Muscle of leg (tissue), 11 donors: ENCODE measurements around the gene ZNF334. TPM values are rescaled to one million over a fixed set of nuclear protein-coding genes. Genes with fewer than 3 reads are reported as not detected.

Experiments
- DNase-seq: peaks from one replicate; pipeline ENCODE4 v3.0.0; 2013
- H3K27ac ChIP-seq: one replicate; pipeline ENCODE4 v1.5.1; 2013; ENCODE audit warnings: mild to moderate bottlenecking, low read length, control low read depth
- H3K27me3 ChIP-seq: one replicate; pipeline ENCODE4 v1.6.1; 2013; ENCODE audit warnings: low read length; ENCODE audit not compliant: control insufficient read depth, insufficient read depth
- H3K36me3 ChIP-seq: one replicate; pipeline ENCODE4 v1.6.1; 2013; ENCODE audit warnings: low read length; ENCODE audit not compliant: control insufficient read depth, insufficient read depth
- H3K4me1 ChIP-seq: one replicate; pipeline ENCODE4 v1.6.1; 2013; ENCODE audit warnings: low read length; ENCODE audit not compliant: control insufficient read depth, insufficient read depth
- H3K4me3 ChIP-seq: one replicate; pipeline ENCODE4 v1.5.1; 2013; ENCODE audit warnings: low read length, control low read depth
- H3K9me3 ChIP-seq: replicated peaks from 2 replicates; pipeline ENCODE4 v1.6.1; 2013; ENCODE audit warnings: low read depth, low read length; ENCODE audit not compliant: control insufficient read depth
- WGBS: methylation state at CpG from one replicate; pipeline ENCODE4 v1.1.5; 2013; ENCODE audit warnings: missing lambda C conversion rate; ENCODE audit not compliant: insufficient coverage; 5-methylcytosine and 5-hydroxymethylcytosine counted together
- polyA plus RNA-seq, 8 donors: library from polyadenylated mRNA; unstranded; fragments of 120-200 nt; gene quantifications; one replicate each; pipeline versions ENCODE4 v1.2.1 to v1.2.3, GENCODE V29; 2013; ENCODE audit warnings: inconsistent platforms in 1 of 8, low replicate concordance in 1 of 8; ENCODE audit not compliant: insufficient read length in 8 of 8, insufficient read depth in 1 of 8
- total RNA-seq: library from RNA; stranded (reverse); fragments of 120-200 nt; gene quantifications from one replicate; pipeline ENCODE4 v1.2.4, GENCODE V29; 2013

ZNF334 gene
- total and polyA plus RNA-seq, 9 donors, result 7.0 to 17.6 (median 8.9) TPM

DNA sequence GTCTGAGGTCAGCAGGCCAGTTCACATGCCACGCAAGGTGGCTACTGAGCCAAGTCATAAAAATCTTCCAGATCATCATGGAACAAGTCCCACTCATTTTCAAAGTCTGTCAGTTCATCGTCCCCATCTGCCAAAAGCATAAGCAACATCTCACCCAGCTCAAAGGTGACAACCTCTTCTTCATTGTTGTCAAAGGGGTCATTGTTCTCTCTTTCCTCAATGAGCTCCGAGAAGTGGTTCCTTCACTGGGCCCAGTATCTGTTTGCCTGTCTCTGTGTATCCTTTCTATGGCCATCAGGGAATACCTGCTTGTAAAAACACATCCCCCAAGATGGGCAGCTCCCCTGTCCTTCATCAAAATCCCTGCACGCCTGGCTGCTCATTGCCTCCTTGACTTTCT is 49.5 kb downstream of the ZNF334 start:
- H3K27ac ChIP-seq, result no peak overlapping the region
- 76% methylated on average over 3 of the region's 4 CpGs for WGBS
- H3K27me3 ChIP-seq, result peaks cover 5% of the 10 kb centered on the region
- H3K4me3 ChIP-seq, result no peak overlapping the region
- H3K9me3 ChIP-seq, result no peaks in the 10 kb centered on the region
- H3K36me3 ChIP-seq, result no peaks in the 10 kb centered on the region
- no peak for DNase-seq
- H3K4me1 ChIP-seq, result peaks cover 2% of the 10 kb centered on the region

DNA sequence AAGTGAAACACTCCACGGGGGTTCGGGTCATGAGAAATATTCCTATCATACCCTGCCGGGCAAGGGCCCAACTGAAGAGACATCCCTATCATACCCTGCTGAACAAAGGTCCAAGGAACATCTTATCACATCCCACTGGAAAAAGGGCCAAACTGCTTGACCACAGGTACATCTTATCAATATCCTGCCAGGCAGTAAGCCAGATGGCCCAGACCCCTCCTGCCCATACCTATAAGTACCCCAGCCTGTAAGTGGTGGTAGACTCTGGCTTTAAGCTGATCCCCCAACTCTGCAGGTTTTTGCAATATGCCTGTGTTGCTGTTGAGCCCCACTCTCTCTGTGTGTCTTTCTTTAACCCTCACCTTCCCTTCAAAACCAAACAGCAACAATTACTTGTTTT is 51.6 kb downstream of the ZNF334 start:
- no peak overlapping the region for H3K27ac ChIP-seq
- 96% methylated on average over 3 of the region's 3 CpGs for WGBS
- peaks cover 4% of the 10 kb centered on the region for H3K4me1 ChIP-seq
- no peak overlapping the region for H3K4me3 ChIP-seq
- peaks cover 8% of the 10 kb centered on the region for H3K27me3 ChIP-seq
- no peaks in the 10 kb centered on the region for H3K36me3 ChIP-seq
- DNase-seq, result no peak
- no peaks in the 10 kb centered on the region for H3K9me3 ChIP-seq

DNA sequence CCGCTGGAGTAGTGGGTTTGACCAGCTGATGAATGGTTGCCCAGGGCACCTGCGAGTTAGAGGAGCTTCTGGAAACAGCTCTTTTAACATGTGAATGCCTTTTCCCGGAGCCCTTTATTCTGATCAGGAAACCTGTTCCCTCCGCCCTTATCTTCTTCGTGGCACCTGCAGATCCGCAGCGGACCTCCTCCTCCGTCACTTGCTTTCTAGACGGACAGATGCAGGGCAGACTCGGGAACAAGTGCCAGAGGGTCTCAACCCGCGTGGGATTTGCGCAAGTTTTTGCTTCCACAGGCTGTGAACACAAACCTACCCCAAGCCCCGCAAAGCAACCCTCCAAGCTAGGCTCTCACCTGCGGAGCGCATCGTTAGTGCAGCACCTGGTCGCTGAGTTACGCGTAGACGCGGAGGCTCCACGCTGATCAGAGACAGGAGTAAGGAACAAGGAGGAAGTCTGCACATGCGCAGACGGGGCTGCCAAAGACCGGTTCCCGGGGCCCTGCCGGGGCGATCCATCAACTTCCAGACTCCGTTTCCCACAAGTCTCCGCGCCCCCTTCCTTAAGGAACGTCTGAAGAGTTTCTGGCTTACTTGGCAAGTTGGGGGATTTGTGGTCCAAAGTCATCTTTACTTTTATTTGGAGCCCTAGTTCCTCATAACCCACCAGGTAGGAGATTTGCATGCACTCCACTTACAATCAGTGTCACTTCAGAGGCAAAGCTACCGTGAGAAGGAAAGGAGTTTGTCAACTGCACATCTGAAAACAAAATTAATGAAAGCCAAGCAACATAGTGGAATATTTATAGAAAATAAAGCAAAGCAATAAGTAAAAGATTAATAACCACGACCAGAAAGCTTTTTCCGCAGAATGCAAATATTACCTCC is 54.3 kb downstream of the ZNF334 start:
- Histone ChIP-seq H3K4me1 (peaks cover 4% of the 10 kb centered on the region), H3K36me3 (no peaks in the 10 kb centered on the region), H3K27me3 (peaks cover 8% of the 10 kb centered on the region), H3K27ac (no peak overlapping the region), H3K9me3 (no peaks in the 10 kb centered on the region), H3K4me3 (peak overlapping the region; percentile 18)
- peak; percentile 53 for DNase-seq
- WGBS, result 3% methylated on average over 17 of the region's 36 CpGs

DNA sequence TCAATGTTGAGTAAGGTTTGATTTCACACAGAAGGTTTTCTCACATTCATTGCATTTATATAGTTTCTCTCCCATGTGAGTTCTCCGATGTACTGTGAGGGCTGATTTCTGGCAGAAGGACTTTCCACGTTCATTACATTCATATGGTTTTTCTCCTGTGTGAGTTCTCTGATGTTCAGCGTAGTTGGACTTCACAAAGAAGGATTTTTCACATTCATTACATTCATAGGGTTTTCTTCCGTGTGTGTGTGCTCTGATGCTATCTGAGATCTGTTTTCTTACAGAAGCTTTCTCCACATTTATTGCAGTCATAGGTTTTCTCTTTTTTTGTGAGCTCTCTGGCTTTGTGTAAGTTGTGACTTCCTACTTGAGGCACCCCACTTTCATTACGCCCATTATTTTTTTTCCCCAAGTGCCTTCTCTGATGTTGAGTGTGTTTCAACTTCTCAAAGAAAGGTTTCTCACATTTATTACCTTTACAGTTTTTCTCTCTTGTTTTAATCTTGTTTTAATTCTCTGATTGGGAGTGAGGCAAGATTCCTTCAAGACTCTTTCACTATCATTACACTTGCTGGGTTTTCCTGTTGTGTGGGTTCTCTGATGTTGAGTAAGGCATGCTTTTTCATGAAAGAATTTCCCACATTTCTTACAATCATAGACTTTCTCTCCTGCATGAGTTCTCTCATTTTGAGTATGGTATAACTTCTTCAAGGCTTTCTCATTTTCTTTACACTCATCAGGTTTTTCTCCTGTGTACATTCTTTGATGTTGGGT is 56.9 kb downstream of the ZNF334 start:
- Histone ChIP-seq H3K27ac (no peak overlapping the region), H3K4me3 (no peak overlapping the region), H3K9me3 (no peaks in the 10 kb centered on the region), H3K4me1 (peaks cover 4% of the 10 kb centered on the region), H3K27me3 (peaks cover 8% of the 10 kb centered on the region), H3K36me3 (no peaks in the 10 kb centered on the region)
- DNase-seq, result no peak
- WGBS, result no CpG with 5 or more reads among the region's 5 CpGs

DNA sequence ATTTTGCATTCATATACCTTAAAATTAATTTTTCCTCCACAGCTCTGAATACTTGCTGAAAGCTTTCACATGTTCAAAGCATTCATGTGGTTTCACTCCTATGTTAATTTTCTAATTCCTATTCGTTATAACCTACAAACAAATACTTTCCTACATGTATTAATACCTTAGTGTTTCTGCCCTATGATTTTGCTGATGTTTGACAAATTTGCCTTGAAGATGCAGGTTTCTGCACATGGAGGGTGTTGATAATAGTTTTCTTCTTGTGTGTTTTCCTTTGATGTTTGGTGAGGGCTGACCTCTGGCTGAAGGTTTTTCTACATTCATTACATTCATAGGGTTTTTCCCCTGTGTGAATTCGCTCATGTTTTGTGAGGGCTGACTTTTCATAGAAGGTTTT is 57.6 kb downstream of the ZNF334 start:
- H3K4me1 ChIP-seq, result peaks cover 4% of the 10 kb centered on the region
- WGBS, result no CpG with 5 or more reads among the region's 2 CpGs
- no peaks in the 10 kb centered on the region for H3K9me3 ChIP-seq
- peaks cover 8% of the 10 kb centered on the region for H3K27me3 ChIP-seq
- no peak overlapping the region for H3K27ac ChIP-seq
- no peak for DNase-seq
- H3K4me3 ChIP-seq, result no peak overlapping the region
- no peaks in the 10 kb centered on the region for H3K36me3 ChIP-seq

Other genes with a start within 250 kb of the ZNF334 start
- 0.13 TPM for gene CDH22, start 205.1 kb downstream of the ZNF334 start, total RNA-seq
- under 1 TPM; 0.15 to 0.43 (median 0.27) TPM for gene CDH22, start 205.1 kb downstream of the ZNF334 start, polyA plus RNA-seq
- gene ELMO2, start 106.9 kb downstream of the ZNF334 start, total RNA-seq, result 30.1 TPM
- 10 to 100 TPM; 35.0 to 47.6 (median 40.7) TPM for gene ELMO2, start 106.9 kb downstream of the ZNF334 start, polyA plus RNA-seq
- gene OCSTAMP, start 37.1 kb upstream of the ZNF334 start, total RNA-seq, result not detected
- gene OCSTAMP, start 37.1 kb upstream of the ZNF334 start, polyA plus RNA-seq, result not detected
- 2.7 TPM for gene SLC13A3, start 137.9 kb upstream of the ZNF334 start, total RNA-seq
- gene SLC13A3, start 137.9 kb upstream of the ZNF334 start, polyA plus RNA-seq, result 1 to 10 TPM; 2.3 to 4.2 (median 3.1) TPM
- 10.3 TPM for gene TP53RK, start 175.9 kb upstream of the ZNF334 start, total RNA-seq
- 10 to 100 TPM in 5 of 8 donors, 1 to 10 TPM in 3; 9.4 to 12.5 (median 10.1) TPM for gene TP53RK, start 175.9 kb upstream of the ZNF334 start, polyA plus RNA-seq
- gene SLC2A10, start 196.1 kb upstream of the ZNF334 start, total RNA-seq, result 18.9 TPM
- 10 to 100 TPM; 14.0 to 22.3 (median 17.2) TPM for gene SLC2A10, start 196.1 kb upstream of the ZNF334 start, polyA plus RNA-seq